ENCODE measurements around the gene LRIG3. TPM values are rescaled to one million over a fixed set of nuclear protein-coding genes. Genes with fewer than 3 reads are reported as not detected.

Gene LRIG3
- total RNA-seq, 4 donors from 2014 or later, result 163 to 222 (median 193) TPM

DNA sequence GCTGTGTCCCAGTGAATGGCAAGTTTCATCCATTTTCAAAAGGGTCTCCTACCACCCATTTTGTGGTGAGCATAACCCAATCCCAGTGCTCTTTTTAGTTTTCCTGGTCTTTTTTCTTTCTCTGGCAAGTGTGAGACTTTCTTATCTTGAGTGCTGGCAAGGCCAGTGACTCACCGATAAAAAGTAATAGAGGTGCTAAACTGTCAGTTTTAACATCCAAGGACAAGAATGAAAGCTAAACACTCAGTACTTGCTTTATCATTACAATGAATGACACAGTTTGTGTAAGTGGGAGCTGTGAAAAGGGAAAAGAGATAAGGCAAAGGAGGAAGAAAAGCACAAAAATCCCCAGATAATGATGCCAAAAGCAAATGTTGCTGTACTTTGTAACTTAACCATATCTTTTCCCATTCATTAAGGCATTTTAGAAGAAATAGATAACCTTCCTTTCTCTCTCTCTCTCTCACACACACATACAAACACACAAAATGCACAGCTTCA lies 4.9 kb upstream of the LRIG3 start:
- no peak for DNase-seq
- H3K27ac ChIP-seq, result no peak overlapping the region
- no peaks in the 10 kb centered on the region for H3K27me3 ChIP-seq
- intact Hi-C loops (cut with DNase I), result no loop called here
- H3K4me3 ChIP-seq (replicated peaks in 1 of 3), result no peak overlapping the region
- H3K9me3 ChIP-seq, result no peaks in the 10 kb centered on the region
- no peaks in the 10 kb centered on the region for H3K36me3 ChIP-seq
- TF ChIP-seq POLR2A (IDR thresholded peaks at IDR 0.05), result no peak
- TF ChIP-seq, protein P1, sequence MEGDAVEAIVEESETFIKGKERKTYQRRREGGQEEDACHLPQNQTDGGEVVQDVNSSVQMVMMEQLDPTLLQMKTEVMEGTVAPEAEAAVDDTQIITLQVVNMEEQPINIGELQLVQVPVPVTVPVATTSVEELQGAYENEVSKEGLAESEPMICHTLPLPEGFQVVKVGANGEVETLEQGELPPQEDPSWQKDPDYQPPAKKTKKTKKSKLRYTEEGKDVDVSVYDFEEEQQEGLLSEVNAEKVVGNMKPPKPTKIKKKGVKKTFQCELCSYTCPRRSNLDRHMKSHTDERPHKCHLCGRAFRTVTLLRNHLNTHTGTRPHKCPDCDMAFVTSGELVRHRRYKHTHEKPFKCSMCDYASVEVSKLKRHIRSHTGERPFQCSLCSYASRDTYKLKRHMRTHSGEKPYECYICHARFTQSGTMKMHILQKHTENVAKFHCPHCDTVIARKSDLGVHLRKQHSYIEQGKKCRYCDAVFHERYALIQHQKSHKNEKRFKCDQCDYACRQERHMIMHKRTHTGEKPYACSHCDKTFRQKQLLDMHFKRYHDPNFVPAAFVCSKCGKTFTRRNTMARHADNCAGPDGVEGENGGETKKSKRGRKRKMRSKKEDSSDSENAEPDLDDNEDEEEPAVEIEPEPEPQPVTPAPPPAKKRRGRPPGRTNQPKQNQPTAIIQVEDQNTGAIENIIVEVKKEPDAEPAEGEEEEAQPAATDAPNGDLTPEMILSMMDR (IDR thresholded peaks at IDR 0.05), result no peak
- WGBS, 2 donors, result 5 to 6% methylated on average over 1 of the region's 1 CpG
- peaks cover 0 to 17% of the 10 kb centered on the region in 2 donors for H3K4me1 ChIP-seq

DNA sequence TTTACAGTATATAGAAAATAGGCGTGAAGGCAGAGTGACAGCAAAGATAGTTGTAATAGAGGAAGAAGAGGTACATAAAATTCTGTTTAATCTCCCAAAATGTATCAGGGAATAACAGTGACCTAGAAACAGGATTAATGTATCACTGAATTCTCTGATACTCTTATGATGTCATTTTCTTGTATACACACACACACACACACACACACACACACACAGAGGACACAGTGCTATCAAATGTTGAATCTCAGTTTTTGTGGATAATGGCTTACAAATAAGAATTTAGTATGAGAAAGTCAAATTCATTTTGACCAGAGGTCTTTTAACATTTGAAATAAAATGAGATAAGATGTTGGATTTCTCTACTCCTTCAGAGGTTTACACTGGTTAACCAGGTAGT lies 4.3 kb upstream of the LRIG3 start:
- H3K4me1 ChIP-seq, result peaks cover 0 to 17% of the 10 kb centered on the region in 2 donors
- no peaks in the 10 kb centered on the region for H3K9me3 ChIP-seq
- no peak for DNase-seq
- TF ChIP-seq, protein P1 (IDR thresholded peaks at IDR 0.05), result no peak
- H3K4me3 ChIP-seq (replicated peaks in 1 of 3), result no peak overlapping the region
- H3K27ac ChIP-seq, result no peak overlapping the region
- intact Hi-C loops (cut with DNase I), result no loop called here
- no peaks in the 10 kb centered on the region for H3K36me3 ChIP-seq
- 100% methylated on average over 1 of the region's 1 CpG for WGBS, 2 donors
- no peaks in the 10 kb centered on the region for H3K27me3 ChIP-seq

DNA sequence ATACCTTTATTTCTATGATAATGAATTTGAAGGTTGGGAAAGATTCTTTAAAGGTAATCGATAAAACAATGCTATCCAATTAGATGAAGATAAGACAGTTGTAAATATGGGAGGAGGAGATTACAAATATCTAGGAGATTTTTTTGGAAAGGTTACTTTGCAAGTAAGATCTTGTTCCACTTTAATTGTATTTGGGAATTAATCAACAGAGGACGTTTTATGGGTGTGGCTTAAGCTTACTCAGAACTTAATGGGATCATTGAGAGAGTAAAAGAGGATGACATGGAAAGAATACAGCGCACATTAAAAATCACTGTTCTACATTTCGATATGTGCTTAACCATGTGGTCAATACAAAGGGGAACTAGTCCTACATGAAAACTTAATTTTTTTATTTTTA lies 3.5 kb upstream of the LRIG3 start:
- Histone ChIP-seq H3K27me3 (no peaks in the 10 kb centered on the region), H3K9me3 (no peaks in the 10 kb centered on the region), H3K36me3 (no peaks in the 10 kb centered on the region), H3K27ac (no peak overlapping the region), H3K4me1 (peaks cover 0 to 17% of the 10 kb centered on the region in 2 donors), H3K4me3 (replicated peaks in 1 of 3) (no peak overlapping the region)
- intact Hi-C loops (cut with DNase I), result no loop called here
- TF ChIP-seq POLR2A (IDR thresholded peaks at IDR 0.05), result no peak
- TF ChIP-seq, protein P1 (IDR thresholded peaks at IDR 0.05), result no peak
- 88 to 89% methylated on average over 4 of the region's 4 CpGs for WGBS, 2 donors
- no peak for DNase-seq

DNA sequence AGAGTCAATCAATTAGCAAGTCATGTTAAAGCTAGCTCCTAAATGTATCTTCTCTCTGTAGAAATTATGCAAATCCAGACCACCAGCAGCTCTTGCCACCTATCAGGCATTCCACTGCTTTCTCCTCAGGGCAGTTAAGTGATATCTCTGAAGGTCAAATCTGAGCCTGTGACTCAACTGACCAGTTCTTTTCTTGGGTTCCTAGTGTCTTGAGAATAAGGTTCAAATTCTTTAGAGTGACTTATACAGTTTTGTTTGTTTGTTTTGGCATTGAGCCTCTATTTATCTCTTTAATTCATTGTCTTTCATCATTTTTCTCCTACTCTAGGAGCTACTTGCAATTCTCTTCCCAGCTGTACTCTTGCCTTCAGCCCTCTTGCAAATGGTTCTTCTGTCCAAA lies 2.5 kb upstream of the LRIG3 start:
- Histone ChIP-seq H3K4me3 (replicated peaks in 1 of 3) (no peak overlapping the region), H3K36me3 (no peaks in the 10 kb centered on the region), H3K27ac (no peak overlapping the region)

More for the DNA sequence above, 2.5 kb upstream of the LRIG3 start:
- TF ChIP-seq, protein P1 (IDR thresholded peaks at IDR 0.05), result no peak
- no peak for TF ChIP-seq POLR2A (IDR thresholded peaks at IDR 0.05)
- DNase-seq, result no peak
- H3K27me3 ChIP-seq, result no peaks in the 10 kb centered on the region
- peaks cover 0 to 17% of the 10 kb centered on the region in 2 donors for H3K4me1 ChIP-seq
- H3K9me3 ChIP-seq, result no peaks in the 10 kb centered on the region
- intact Hi-C loops (cut with DNase I), result no loop called here

Data from thyroid gland (tissue), 4 donors.